ENCODE measurements around the gene POLN. TPM values are rescaled to one million over a fixed set of nuclear protein-coding genes. Genes with fewer than 3 reads are reported as not detected.

The POLN gene
- total and polyA plus RNA-seq, 2 donors: 1.1 to 2.9 TPM

- Histone ChIP-seq H3K4me3 (ENCODE audit: low read length in 2 of 2) (no peak overlapping the region), H3K27me3 (ENCODE audit: control insufficient read depth in 2 of 2, insufficient read depth in 1 of 2, low read length in 1 of 2) (no peaks in the 10 kb centered on the region), H3K36me3 (ENCODE audit: control insufficient read depth in 2 of 2, insufficient read depth in 2 of 2, low read length in 1 of 2) (no peaks in the 10 kb centered on the region), H3K4me1 (ENCODE audit: control insufficient read depth in 2 of 2, insufficient read depth in 2 of 2, low read length in 2 of 2) (no peaks in the 10 kb centered on the region), H3K27ac (ENCODE audit: low read depth in 1 of 2, low read length in 1 of 2) (no peak overlapping the region), H3K9me3 (ENCODE audit: control insufficient read depth in 2 of 2, insufficient read depth in 1 of 2, low read length in 1 of 2) (peaks cover 0 to under 1% of the 10 kb centered on the region in 2 donors)
- no peak for DNase-seq (ENCODE audit: low read depth in 6 of 9, low spot score in 9 of 9)
- WGBS: 97% methylated on average over 1 of the region's 1 CpG
Measured at GRCh38 chr4:2150076-2150475, 91.8 kb downstream of the POLN start.

GRCh38 chr4:2142630-2143427, 99.1 kb downstream of the POLN start:
- WGBS: 80% methylated on average over 7 of the region's 7 CpGs

GRCh38 chr4:2141762-2142451, 100.0 kb downstream of the POLN start:
- DNase-seq (ENCODE audit: low read depth in 6 of 9, low spot score in 9 of 9): peak in 5 of 9 donors; percentile 5 to 53 (median 29)
- 77% methylated on average over 7 of the region's 7 CpGs for WGBS

More at GRCh38 chr4:2142630-2143427, 99.1 kb downstream of the POLN start:
- no peak overlapping the region for H3K4me3 ChIP-seq (ENCODE audit: low read length in 2 of 2)
- H3K36me3 ChIP-seq (ENCODE audit: control insufficient read depth in 2 of 2, insufficient read depth in 2 of 2, low read length in 1 of 2): no peaks in the 10 kb centered on the region
- H3K4me1 ChIP-seq (ENCODE audit: control insufficient read depth in 2 of 2, insufficient read depth in 2 of 2, low read length in 2 of 2): peaks cover 0 to 22% of the 10 kb centered on the region in 2 donors
- no peak overlapping the region for H3K27ac ChIP-seq (ENCODE audit: low read depth in 1 of 2, low read length in 1 of 2)
- no peaks in the 10 kb centered on the region for H3K9me3 ChIP-seq (ENCODE audit: control insufficient read depth in 2 of 2, insufficient read depth in 1 of 2, low read length in 1 of 2)
- H3K27me3 ChIP-seq (ENCODE audit: control insufficient read depth in 2 of 2, insufficient read depth in 1 of 2, low read length in 1 of 2): peaks cover 0 to 7% of the 10 kb centered on the region in 2 donors
- DNase-seq (ENCODE audit: low read depth in 6 of 9, low spot score in 9 of 9): no peak

GRCh38 chr4:2141022-2141761, 100.7 kb downstream of the POLN start:
- WGBS: 93% methylated on average over 8 of the region's 8 CpGs
- Histone ChIP-seq H3K9me3 (ENCODE audit: control insufficient read depth in 2 of 2, insufficient read depth in 1 of 2, low read length in 1 of 2) (no peaks in the 10 kb centered on the region), H3K4me1 (ENCODE audit: control insufficient read depth in 2 of 2, insufficient read depth in 2 of 2, low read length in 2 of 2) (peaks cover 0 to 22% of the 10 kb centered on the region in 2 donors)

More at GRCh38 chr4:2141762-2142451, 100.0 kb downstream of the POLN start:
- no peak overlapping the region for H3K27ac ChIP-seq (ENCODE audit: low read depth in 1 of 2, low read length in 1 of 2)
- H3K4me3 ChIP-seq (ENCODE audit: low read length in 2 of 2): no peak overlapping the region
- no peaks in the 10 kb centered on the region for H3K36me3 ChIP-seq (ENCODE audit: control insufficient read depth in 2 of 2, insufficient read depth in 2 of 2, low read length in 1 of 2)
- no peaks in the 10 kb centered on the region for H3K9me3 ChIP-seq (ENCODE audit: control insufficient read depth in 2 of 2, insufficient read depth in 1 of 2, low read length in 1 of 2)
- peaks cover 0 to 22% of the 10 kb centered on the region in 2 donors for H3K4me1 ChIP-seq (ENCODE audit: control insufficient read depth in 2 of 2, insufficient read depth in 2 of 2, low read length in 2 of 2)
- H3K27me3 ChIP-seq (ENCODE audit: control insufficient read depth in 2 of 2, insufficient read depth in 1 of 2, low read length in 1 of 2): peaks cover 0 to 7% of the 10 kb centered on the region in 2 donors

GRCh38 chr4:2138846-2139500, 102.9 kb downstream of the POLN start:
- Histone ChIP-seq H3K4me3 (ENCODE audit: low read length in 2 of 2) (no peak overlapping the region), H3K27me3 (ENCODE audit: control insufficient read depth in 2 of 2, insufficient read depth in 1 of 2, low read length in 1 of 2) (peaks cover 0 to 11% of the 10 kb centered on the region in 2 donors), H3K27ac (ENCODE audit: low read depth in 1 of 2, low read length in 1 of 2) (no peak overlapping the region), H3K9me3 (ENCODE audit: control insufficient read depth in 2 of 2, insufficient read depth in 1 of 2, low read length in 1 of 2) (peaks cover 0 to 4% of the 10 kb centered on the region in 2 donors), H3K36me3 (ENCODE audit: control insufficient read depth in 2 of 2, insufficient read depth in 2 of 2, low read length in 1 of 2) (no peaks in the 10 kb centered on the region), H3K4me1 (ENCODE audit: control insufficient read depth in 2 of 2, insufficient read depth in 2 of 2, low read length in 2 of 2) (peaks cover 0 to 26% of the 10 kb centered on the region in 2 donors)
- 87% methylated on average over 11 of the region's 11 CpGs for WGBS
- DNase-seq (ENCODE audit: low read depth in 6 of 9, low spot score in 9 of 9): no peak

More at GRCh38 chr4:2141022-2141761, 100.7 kb downstream of the POLN start:
- Histone ChIP-seq H3K36me3 (ENCODE audit: control insufficient read depth in 2 of 2, insufficient read depth in 2 of 2, low read length in 1 of 2) (no peaks in the 10 kb centered on the region), H3K27me3 (ENCODE audit: control insufficient read depth in 2 of 2, insufficient read depth in 1 of 2, low read length in 1 of 2) (peaks cover 0 to 7% of the 10 kb centered on the region in 2 donors), H3K4me3 (ENCODE audit: low read length in 2 of 2) (no peak overlapping the region), H3K27ac (ENCODE audit: low read depth in 1 of 2, low read length in 1 of 2) (no peak overlapping the region)
- DNase-seq (ENCODE audit: low read depth in 6 of 9, low spot score in 9 of 9): no peak

GRCh38 chr4:2136726-2137125, 105.2 kb downstream of the POLN start:
- Histone ChIP-seq H3K36me3 (ENCODE audit: control insufficient read depth in 2 of 2, insufficient read depth in 2 of 2, low read length in 1 of 2) (no peaks in the 10 kb centered on the region), H3K4me3 (ENCODE audit: low read length in 2 of 2) (no peak overlapping the region), H3K27me3 (ENCODE audit: control insufficient read depth in 2 of 2, insufficient read depth in 1 of 2, low read length in 1 of 2) (peaks cover 0 to 11% of the 10 kb centered on the region in 2 donors), H3K4me1 (ENCODE audit: control insufficient read depth in 2 of 2, insufficient read depth in 2 of 2, low read length in 2 of 2) (peaks cover 0 to 17% of the 10 kb centered on the region in 2 donors), H3K9me3 (ENCODE audit: control insufficient read depth in 2 of 2, insufficient read depth in 1 of 2, low read length in 1 of 2) (peaks cover 0 to 4% of the 10 kb centered on the region in 2 donors), H3K27ac (ENCODE audit: low read depth in 1 of 2, low read length in 1 of 2) (no peak overlapping the region)
- WGBS: 95% methylated on average over 7 of the region's 7 CpGs
- no peak for DNase-seq (ENCODE audit: low read depth in 6 of 9, low spot score in 9 of 9)

- peaks cover 2 to 4% of the 10 kb centered on the region in 2 donors for H3K9me3 ChIP-seq (ENCODE audit: control insufficient read depth in 2 of 2, insufficient read depth in 1 of 2, low read length in 1 of 2)
- H3K27me3 ChIP-seq (ENCODE audit: control insufficient read depth in 2 of 2, insufficient read depth in 1 of 2, low read length in 1 of 2): peaks cover 0 to 8% of the 10 kb centered on the region in 2 donors
- no peaks in the 10 kb centered on the region for H3K36me3 ChIP-seq (ENCODE audit: control insufficient read depth in 2 of 2, insufficient read depth in 2 of 2, low read length in 1 of 2)
- H3K4me1 ChIP-seq (ENCODE audit: control insufficient read depth in 2 of 2, insufficient read depth in 2 of 2, low read length in 2 of 2): peaks cover 0 to 8% of the 10 kb centered on the region in 2 donors
- peak in 2 of 9 donors; percentile 9 to 31 for DNase-seq (ENCODE audit: low read depth in 6 of 9, low spot score in 9 of 9)
- H3K27ac ChIP-seq (ENCODE audit: low read depth in 1 of 2, low read length in 1 of 2): no peak overlapping the region
- WGBS: 25% methylated on average over 8 of the region's 8 CpGs
- no peak overlapping the region for H3K4me3 ChIP-seq (ENCODE audit: low read length in 2 of 2)
Measured at GRCh38 chr4:2135083-2135482, 106.8 kb downstream of the POLN start.

GRCh38 chr4:2132438-2132837, 109.5 kb downstream of the POLN start:
- no peaks in the 10 kb centered on the region for H3K36me3 ChIP-seq (ENCODE audit: control insufficient read depth in 2 of 2, insufficient read depth in 2 of 2, low read length in 1 of 2)

More at GRCh38 chr4:2132438-2132837, 109.5 kb downstream of the POLN start:
- no peak overlapping the region for H3K27ac ChIP-seq (ENCODE audit: low read depth in 1 of 2, low read length in 1 of 2)
- DNase-seq (ENCODE audit: low read depth in 6 of 9, low spot score in 9 of 9): no peak
- no peak overlapping the region for H3K4me3 ChIP-seq (ENCODE audit: low read length in 2 of 2)
- H3K9me3 ChIP-seq (ENCODE audit: control insufficient read depth in 2 of 2, insufficient read depth in 1 of 2, low read length in 1 of 2): peaks cover 2 to 4% of the 10 kb centered on the region in 2 donors
- H3K27me3 ChIP-seq (ENCODE audit: control insufficient read depth in 2 of 2, insufficient read depth in 1 of 2, low read length in 1 of 2): peaks cover 0 to 6% of the 10 kb centered on the region in 2 donors
- H3K4me1 ChIP-seq (ENCODE audit: control insufficient read depth in 2 of 2, insufficient read depth in 2 of 2, low read length in 2 of 2): peaks cover 0 to 7% of the 10 kb centered on the region in 2 donors

All from thymus (tissue), 11 donors.